Lower leg skin (tissue), 3 donors: Measurements from ENCODE around the gene GRAMD4.

Experiments used
- CTCF ChIP-seq, 3 donors: fragments of 450-650 bp; IDR thresholded peaks; one replicate each; pipeline ENCODE4 v1.5.1; 2016; ENCODE audit warnings: antibody characterized with exemption in 3 of 3, mild to moderate bottlenecking in 3 of 3, moderate library complexity in 2 of 3
- POLR2A ChIP-seq, 2 donors: fragments of 450-650 bp; IDR thresholded peaks; one replicate each; pipeline ENCODE4 v1.6.1; 2016 to 2017; ENCODE audit warnings: antibody characterized with exemption in 2 of 2, mild to moderate bottlenecking in 1 of 2, moderate library complexity in 1 of 2

- no peak for TF ChIP-seq CTCF (IDR thresholded peaks at IDR 0.05)
- TF ChIP-seq POLR2A (IDR thresholded peaks at IDR 0.05): no peak
Observed at GRCh38 chr22:46572911-46573780, 47.0 kb upstream of the GRAMD4 start.
